Neural crest cell (in vitro differentiated cells): ENCODE results near the gene SEMA5B. TPM values are rescaled to one million over a fixed set of nuclear protein-coding genes. Genes with fewer than 3 reads are reported as not detected.

Experiments used
- DNase-seq: peaks from one replicate; pipeline ENCODE4 v3.0.0; 2021; ENCODE audit warnings: low read depth, mixed read lengths, low spot score
- H3K27ac Mint-ChIP-seq: one replicate; pipeline ENCODE4 v1.8.0; 2021; ENCODE audit warnings: mild to moderate bottlenecking, mixed read lengths; ENCODE audit not compliant: unreplicated experiment
- H3K27me3 Mint-ChIP-seq: 2 replicates; pipeline ENCODE4 v1.8.0; 2021; ENCODE audit warnings: low read depth, mild to moderate bottlenecking, mixed read lengths
- H3K36me3 Mint-ChIP-seq: 2 replicates; pipeline ENCODE4 v1.8.0; 2021; ENCODE audit warnings: low read depth, mild to moderate bottlenecking, mixed read lengths
- H3K4me1 Mint-ChIP-seq: 2 replicates; pipeline ENCODE4 v1.8.0; 2021; ENCODE audit warnings: mixed read lengths
- H3K4me3 Mint-ChIP-seq: one replicate; pipeline ENCODE4 v1.8.0; 2021; ENCODE audit warnings: mild to moderate bottlenecking, mixed read lengths
- H3K9me3 Mint-ChIP-seq: 2 replicates; pipeline ENCODE4 v1.8.0; 2021; ENCODE audit warnings: mixed read lengths
- total RNA-seq: library from RNA; stranded (reverse); gene quantifications from 2 replicates; pipeline ENCODE4 v1.2.1, GENCODE V29; 2021
- TF ChIP-seq, protein P1 (sequence below): fragments of 200-600 bp; sonication (generic); conservative IDR thresholded peaks from 2 replicates; pipeline ENCODE4 v1.5.0; 2021; ENCODE audit warnings: antibody characterized with exemption, mild to moderate bottlenecking

Gene SEMA5B
- total RNA-seq, 1 donor from 2014 or later = 57.3 TPM

DNA sequence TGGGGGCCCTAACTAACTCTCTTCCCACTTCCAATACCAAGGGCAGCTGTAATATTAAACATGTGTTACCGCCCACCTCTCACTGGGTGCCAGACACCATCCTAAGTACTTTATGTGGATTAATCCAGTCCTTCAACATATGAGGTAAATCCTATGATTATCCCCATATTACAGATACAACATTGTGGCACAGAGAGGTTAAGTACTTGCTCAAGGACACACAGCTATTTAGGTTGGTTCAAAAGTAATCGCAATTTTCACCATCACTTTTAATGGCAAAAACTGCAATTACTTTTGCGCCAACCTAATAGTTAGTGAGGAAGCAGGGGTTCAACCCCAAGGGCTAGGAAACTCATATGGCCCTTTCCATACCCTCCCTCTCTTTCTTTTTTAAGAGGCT, 100.8 kb downstream of the SEMA5B start:
- DNase-seq = no peak
- no peaks in the 10 kb centered on the region for H3K27me3 Mint-ChIP-seq
- TF ChIP-seq, protein P1, sequence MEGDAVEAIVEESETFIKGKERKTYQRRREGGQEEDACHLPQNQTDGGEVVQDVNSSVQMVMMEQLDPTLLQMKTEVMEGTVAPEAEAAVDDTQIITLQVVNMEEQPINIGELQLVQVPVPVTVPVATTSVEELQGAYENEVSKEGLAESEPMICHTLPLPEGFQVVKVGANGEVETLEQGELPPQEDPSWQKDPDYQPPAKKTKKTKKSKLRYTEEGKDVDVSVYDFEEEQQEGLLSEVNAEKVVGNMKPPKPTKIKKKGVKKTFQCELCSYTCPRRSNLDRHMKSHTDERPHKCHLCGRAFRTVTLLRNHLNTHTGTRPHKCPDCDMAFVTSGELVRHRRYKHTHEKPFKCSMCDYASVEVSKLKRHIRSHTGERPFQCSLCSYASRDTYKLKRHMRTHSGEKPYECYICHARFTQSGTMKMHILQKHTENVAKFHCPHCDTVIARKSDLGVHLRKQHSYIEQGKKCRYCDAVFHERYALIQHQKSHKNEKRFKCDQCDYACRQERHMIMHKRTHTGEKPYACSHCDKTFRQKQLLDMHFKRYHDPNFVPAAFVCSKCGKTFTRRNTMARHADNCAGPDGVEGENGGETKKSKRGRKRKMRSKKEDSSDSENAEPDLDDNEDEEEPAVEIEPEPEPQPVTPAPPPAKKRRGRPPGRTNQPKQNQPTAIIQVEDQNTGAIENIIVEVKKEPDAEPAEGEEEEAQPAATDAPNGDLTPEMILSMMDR = no peak
- no peaks in the 10 kb centered on the region for H3K36me3 Mint-ChIP-seq
- H3K4me3 Mint-ChIP-seq = no peak overlapping the region
- peaks cover 3% of the 10 kb centered on the region for H3K4me1 Mint-ChIP-seq
- no peaks in the 10 kb centered on the region for H3K9me3 Mint-ChIP-seq
- H3K27ac Mint-ChIP-seq = no peak overlapping the region

DNA sequence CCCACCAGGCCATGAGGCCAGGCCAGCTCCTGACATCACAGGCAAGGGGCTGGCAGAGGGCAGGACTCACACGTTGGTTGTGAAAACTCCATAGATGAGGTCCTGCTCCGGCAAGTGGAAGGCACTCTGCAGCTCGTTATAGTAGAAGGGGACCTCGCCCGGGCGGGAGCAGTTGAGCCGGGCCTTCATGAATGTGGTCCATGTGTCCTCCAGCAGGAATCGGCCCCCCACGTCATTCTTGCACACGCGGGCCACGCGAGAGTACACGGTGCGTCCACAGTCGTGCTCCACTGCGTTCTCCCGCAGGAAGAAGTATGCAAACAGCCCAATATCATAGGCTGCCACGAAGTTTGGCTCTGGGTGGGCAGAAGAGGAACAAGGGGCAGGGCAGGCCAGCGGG, 101.2 kb downstream of the SEMA5B start:
- TF ChIP-seq, protein P1 = no peak

GRCh38 chr3:122925756-122926155, 101.8 kb downstream of the SEMA5B start:
- Mint-ChIP-seq H3K4me1 (peaks cover 3% of the 10 kb centered on the region), H3K9me3 (no peaks in the 10 kb centered on the region), H3K36me3 (no peaks in the 10 kb centered on the region), H3K27me3 (peaks cover 6% of the 10 kb centered on the region), H3K27ac (no peak overlapping the region), H3K4me3 (no peak overlapping the region)
- TF ChIP-seq, protein P1 = no peak
- DNase-seq = no peak

More for the DNA sequence above, 101.2 kb downstream of the SEMA5B start:
- no peak for DNase-seq
- H3K4me1 Mint-ChIP-seq = peaks cover 3% of the 10 kb centered on the region
- no peak overlapping the region for H3K27ac Mint-ChIP-seq
- H3K4me3 Mint-ChIP-seq = no peak overlapping the region
- H3K27me3 Mint-ChIP-seq = peaks cover 3% of the 10 kb centered on the region
- H3K9me3 Mint-ChIP-seq = no peaks in the 10 kb centered on the region
- no peaks in the 10 kb centered on the region for H3K36me3 Mint-ChIP-seq

DNA sequence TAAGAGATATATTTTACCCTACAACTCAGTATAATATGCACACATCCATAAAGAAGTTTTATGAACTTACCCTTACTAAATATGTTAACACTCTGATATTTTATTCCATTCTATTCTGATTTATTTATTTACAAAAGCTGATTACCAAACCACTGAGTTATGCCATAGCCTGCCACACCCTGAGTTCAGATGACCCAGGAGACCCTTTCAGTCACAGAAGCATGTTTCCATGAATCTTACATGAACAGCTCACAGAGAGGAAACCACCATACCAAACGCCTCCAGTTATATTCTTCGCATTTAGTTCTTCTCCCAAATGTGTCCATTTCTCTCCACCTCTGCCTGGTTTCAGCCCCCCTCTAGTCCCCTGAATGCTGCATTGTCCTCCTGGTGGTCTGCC, 103.5 kb downstream of the SEMA5B start:
- no peaks in the 10 kb centered on the region for H3K4me1 Mint-ChIP-seq
- TF ChIP-seq, protein P1 = no peak
- H3K4me3 Mint-ChIP-seq = no peak overlapping the region
- no peaks in the 10 kb centered on the region for H3K9me3 Mint-ChIP-seq
- no peak overlapping the region for H3K27ac Mint-ChIP-seq
- H3K27me3 Mint-ChIP-seq = peaks cover 6% of the 10 kb centered on the region
- DNase-seq = no peak
- H3K36me3 Mint-ChIP-seq = no peaks in the 10 kb centered on the region

DNA sequence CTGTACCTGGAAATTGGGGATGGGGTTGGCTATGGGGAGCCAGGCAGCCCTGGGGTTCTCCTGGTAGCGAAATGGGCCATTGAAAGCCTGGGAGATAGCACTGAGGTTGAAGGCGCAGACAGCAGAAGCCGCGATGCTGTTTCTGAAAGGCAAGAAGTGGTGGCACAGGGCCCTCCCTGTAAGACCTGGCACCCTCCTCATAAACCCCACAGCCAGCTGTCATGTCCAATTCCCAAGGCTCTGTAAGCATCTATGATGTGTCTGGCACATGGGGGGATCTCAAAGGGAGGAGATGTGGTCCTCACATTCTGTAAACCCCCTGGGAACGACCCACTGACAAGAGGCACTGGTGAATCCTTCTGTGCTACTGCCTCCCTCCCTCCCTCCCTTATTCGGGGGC, 104.0 kb downstream of the SEMA5B start:
- H3K27ac Mint-ChIP-seq = no peak overlapping the region
- no peaks in the 10 kb centered on the region for H3K36me3 Mint-ChIP-seq
- no peaks in the 10 kb centered on the region for H3K4me1 Mint-ChIP-seq
- DNase-seq = no peak
- no peak overlapping the region for H3K4me3 Mint-ChIP-seq
- no peaks in the 10 kb centered on the region for H3K9me3 Mint-ChIP-seq
- peaks cover 6% of the 10 kb centered on the region for H3K27me3 Mint-ChIP-seq
- TF ChIP-seq, protein P1 = no peak
